GM10847 (cell line): Measurements from ENCODE around the gene TECPR1.

Experiments used
- POLR2A ChIP-seq: IDR thresholded peaks from 2 replicates; pipeline ENCODE4 v1.6.1; 2011; ENCODE audit not compliant: insufficient read length; ENCODE audit errors: extremely low read depth

TECPR1 gene

GRCh38 chr7:98224701-98225181, 27.3 kb downstream of the TECPR1 start:
- TF ChIP-seq POLR2A: no peak

DNA sequence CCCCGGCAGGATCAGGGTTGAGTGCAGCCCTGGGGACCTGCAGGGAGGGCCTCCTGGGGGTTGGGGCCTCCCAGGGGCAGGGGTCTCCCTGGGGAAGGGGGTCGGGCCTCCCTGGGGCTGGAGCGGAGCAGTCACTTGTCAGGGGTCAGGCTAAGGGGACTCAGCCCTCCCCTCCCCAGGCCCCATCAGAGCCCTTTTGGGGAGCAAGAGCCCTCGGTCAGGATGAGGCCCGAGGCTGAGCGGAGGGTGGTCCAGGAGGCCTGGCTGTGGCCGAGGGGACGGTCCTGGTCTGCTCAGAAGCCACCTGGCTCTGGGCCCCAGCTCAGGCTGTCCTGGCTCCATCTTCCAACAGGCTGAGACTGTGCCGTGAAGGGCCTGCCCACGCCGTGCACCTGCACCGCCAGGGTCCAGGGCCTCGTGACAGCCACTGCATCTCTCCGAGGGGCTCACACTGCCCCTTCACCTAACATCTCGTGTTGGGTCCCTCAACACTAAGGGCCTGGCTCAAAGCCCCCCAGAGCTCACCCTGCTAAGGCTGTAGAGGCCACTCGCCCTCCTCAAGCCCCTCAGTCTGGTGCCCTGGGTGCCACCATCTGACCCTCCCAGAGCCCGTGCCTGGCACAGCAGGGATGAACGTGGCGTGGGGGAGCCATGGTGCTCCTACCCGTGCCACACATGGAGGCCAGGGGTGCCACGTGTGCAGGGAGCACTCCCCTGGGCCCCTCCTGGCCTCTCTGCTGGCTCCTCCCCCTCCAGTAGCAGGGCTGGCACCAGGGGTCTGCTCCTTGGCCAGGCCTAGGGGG, 27.9 kb downstream of the TECPR1 start:
- no peak for TF ChIP-seq POLR2A

DNA sequence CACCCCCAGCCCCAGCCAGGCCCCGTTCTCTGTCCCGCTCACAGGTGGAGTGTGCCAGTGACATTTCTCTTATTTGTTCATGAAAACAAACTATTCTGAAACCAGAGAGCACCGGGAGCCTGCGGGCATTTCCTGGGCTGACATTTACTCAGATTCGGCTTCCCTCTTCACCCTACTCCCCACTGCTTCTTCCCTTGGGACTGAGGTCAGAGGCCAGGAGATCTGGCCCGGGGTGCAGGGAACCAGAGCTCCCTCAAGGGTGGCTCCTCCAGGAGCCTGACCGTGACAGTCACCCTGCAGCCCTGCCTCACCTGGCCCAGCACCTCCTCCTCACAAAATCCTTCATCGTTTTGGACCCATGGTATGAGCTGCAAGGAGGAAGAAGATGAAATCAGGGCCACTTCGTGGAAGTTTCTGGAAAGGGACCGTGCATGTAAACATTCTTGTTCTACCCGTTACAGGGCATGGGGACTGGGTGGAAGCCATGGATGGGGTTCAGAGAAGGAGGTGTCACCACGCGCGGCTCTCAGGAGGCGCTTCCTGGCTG, 28.6 kb downstream of the TECPR1 start:
- TF ChIP-seq POLR2A: no peak

DNA sequence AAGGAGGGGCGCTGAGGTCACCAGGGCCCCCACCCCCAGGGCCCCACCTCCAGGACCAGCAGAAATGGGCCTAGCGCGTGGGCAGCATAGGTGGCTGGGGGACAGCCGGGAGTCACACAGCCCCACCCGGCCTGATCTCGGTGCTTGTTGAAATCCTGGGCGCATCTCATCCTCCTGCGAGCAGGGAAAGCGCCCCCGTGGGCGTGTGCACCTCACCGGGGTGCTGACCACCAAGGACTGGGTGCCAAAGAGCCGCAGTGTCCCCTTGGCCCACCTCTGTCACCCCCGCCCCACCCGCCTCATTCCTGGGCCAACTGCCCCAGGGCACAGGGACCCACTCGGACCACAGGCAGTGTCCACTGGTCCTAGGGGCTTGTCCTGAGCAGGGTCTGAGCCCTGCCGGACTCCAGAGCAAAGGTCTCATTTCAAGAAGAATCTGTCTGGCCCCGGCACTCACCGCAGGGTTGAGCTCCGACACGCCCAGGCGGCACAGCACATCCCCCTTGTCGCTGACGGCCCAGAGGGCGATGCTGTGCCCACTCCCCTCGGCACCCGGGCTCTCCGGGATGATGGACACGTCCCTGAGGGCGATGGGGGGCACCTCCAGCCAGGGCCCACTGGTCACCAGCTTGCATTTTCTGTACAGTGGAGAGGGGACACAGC, 29.4 kb downstream of the TECPR1 start:
- no peak for TF ChIP-seq POLR2A

GRCh38 chr7:98221611-98222532, 30.2 kb downstream of the TECPR1 start:
- TF ChIP-seq POLR2A: no peak

DNA sequence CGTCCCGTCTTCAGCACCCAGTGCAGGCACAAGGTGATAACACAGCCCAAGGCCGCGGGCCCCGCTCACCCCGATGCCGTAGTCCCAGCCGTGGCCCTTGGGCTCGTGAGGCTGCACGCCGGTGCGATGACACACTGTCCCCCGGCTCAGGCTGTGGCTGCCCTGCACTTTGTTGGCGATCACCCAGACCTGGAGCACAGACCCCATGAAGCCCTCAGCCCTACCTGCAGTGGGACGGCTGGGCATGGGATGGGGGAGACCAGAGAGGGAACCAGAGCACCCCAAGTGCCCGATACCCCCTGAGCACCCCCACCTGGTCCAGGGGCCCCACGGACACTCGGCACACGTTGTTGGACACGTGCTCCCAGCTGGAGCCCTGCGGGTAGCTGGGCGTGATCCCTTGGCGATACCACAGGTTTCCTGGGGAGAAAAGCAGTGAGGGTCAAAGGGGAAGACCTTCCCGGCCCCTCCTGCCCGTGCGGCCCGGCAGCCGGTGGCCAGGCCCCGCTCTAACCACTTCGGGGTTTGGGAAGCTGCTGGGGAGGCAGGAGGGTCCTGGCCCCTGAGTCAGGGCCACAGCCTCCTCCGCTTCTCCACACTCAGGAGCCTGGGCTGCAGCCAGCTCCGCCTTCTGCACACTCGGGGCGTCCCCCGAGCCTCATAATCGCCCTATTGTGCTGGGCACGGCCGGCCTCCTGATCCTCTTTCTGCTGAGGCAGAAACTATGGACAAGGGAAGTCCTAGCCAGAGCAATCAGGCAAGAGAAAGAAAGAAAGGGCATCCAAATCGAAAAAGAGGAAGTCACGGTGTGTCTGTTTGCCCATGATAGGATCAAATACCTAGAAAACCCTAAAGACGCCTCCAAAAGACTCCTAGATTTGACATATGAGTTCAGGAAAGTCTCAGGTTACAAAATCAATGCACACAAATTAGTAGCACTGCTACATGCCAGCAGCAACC, 34.1 kb downstream of the TECPR1 start:
- no peak for TF ChIP-seq POLR2A

GRCh38 chr7:98216941-98217622, 35.0 kb downstream of the TECPR1 start:
- TF ChIP-seq POLR2A: no peak

GRCh38 chr7:98215561-98216495, 36.2 kb downstream of the TECPR1 start:
- TF ChIP-seq POLR2A: no peak

DNA sequence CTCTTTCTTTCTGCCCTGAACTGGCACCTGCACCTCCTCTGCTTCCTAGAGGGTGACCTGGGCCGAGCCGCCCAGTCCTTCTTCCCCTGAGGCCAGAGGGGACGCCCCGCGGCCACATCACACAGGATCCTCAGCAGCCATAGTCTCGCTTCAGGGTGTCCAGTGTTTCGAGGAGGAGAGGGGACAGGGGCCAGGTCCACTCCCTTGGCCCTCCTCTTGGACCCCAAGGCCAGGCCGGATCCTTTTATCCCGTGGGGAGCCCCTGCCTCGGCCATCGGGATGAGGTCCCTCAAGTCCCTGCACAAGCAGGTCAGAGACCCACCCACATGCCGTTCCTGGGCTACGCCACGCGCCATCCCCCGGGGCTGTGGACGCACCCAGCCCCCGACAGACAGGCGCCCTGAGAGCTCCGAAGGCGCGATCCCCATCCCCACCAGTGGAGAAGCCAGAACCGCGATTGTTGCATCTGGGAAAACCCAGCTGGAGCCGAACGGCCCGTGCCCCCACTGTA, 37.2 kb downstream of the TECPR1 start:
- no peak for TF ChIP-seq POLR2A

DNA sequence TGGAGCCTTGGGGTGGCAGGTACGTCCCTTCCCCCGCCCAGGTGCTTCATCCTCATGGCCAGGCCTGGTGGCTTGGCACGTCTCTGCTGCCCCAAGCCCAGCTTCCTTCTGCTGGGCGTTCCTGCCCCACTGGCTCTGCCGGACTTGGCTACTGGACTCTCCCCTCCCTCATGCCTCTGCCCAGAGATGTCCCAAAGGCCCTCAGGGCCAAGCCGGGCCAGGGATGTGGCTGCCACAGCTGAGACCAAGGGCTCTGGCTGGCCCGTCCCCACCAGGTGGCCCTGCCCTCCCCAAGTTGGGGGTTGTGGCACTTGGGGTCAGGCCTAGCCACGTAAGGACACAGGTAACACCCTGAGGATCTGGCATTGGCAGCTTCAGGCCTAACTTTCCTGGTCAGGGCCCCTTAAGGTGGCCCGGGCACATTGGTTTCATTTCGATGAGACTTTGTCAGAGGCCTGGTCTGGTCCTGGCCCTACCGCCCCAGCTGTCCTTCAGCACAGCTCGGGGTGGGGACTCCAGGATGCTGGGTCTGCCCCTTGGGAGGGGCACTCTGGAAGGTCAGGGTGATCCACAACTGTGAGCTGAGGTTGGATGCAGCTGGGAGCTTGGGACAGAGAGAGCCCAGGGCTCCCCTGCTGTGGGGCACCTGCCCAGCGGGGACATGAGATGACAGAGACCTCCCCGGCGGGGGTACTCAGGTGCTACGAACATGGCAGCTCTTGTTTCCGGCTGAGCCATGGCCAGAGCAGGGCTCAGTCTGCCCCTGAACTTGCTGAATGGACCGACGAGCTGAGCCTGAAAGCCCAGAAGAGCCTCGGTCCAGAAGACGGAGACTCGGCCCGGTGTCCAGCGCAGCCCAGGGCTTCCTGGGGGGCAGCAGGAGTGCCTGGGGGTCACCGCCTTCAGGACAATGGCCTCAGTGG, 37.9 kb downstream of the TECPR1 start:
- TF ChIP-seq POLR2A: no peak

DNA sequence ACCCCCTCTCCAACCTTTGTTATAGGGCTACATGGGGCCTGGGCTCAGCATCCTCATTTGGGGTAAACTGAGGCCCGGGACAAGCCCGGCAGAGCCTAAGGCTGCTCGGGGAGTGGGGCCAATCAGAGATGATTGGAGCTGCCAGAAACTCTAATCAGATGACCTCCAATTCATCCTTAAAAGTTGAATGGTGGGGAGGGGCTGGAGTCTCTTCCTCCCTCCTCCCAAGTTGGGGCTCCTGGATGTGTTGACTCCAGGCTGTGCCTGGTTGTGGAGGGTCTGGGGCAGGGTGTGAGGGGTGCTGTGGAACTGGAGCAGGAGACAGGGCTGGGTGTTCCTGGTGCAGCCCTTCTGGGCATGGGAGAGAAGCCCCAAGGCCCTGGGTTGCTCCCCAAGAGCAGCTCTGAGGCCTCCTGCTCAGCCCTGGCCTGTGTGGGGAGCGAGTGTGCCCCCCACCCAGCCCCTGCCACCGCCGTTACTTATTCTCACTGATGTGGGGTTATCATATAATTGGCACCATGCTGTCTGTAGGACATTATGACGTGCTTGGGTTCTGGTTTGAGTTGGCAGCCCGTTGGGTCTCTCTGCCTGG, 38.6 kb downstream of the TECPR1 start:
- TF ChIP-seq POLR2A: no peak
